Natural killer cell (primary cell): ENCODE measurements around the gene CDH5. TPM values are rescaled to one million over a fixed set of nuclear protein-coding genes. Genes with fewer than 3 reads are reported as not detected.

Source experiments
- ATAC-seq, 3 donors: fragments of 150-1000 bp in 2 of 3; fragments of 200-7000 bp in 1 of 3; cut with Tn5 transposase; 1 replicate in 1 of 3; 2 replicates in 2 of 3; pipeline ENCODE4 v1.10.0; 2021; ENCODE audit warnings: mild to moderate bottlenecking in 2 of 3, moderate library complexity in 2 of 3
- DNase-seq, 2 donors: peaks; one replicate each; pipeline versions ENCODE4 v3.0.0 to v3.0.0-alpha.2; 2013 to 2021; ENCODE audit warnings: mixed read lengths in 1 of 2
- H3K27ac ChIP-seq: one replicate; pipeline ENCODE4 v1.5.1; 2013; ENCODE audit warnings: mild to moderate bottlenecking, low read length
- H3K27me3 ChIP-seq: one replicate; pipeline ENCODE4 v1.6.1; 2013; ENCODE audit warnings: low read length; ENCODE audit not compliant: control insufficient read depth, insufficient read depth
- H3K36me3 ChIP-seq: one replicate; pipeline ENCODE4 v1.6.1; 2013; ENCODE audit warnings: low read length; ENCODE audit not compliant: control insufficient read depth, insufficient read depth
- H3K4me1 ChIP-seq: one replicate; pipeline ENCODE4 v1.6.1; 2013; ENCODE audit warnings: low read length; ENCODE audit not compliant: control insufficient read depth, insufficient read depth
- H3K4me3 ChIP-seq: one replicate; pipeline ENCODE4 v1.5.1; 2013; ENCODE audit warnings: low read length
- H3K9me3 ChIP-seq: one replicate; pipeline ENCODE4 v1.6.1; 2013; ENCODE audit warnings: low read length; ENCODE audit not compliant: control insufficient read depth, insufficient read depth
- H3K27ac Mint-ChIP-seq, 2 donors: one replicate each; pipeline ENCODE4 v1.8.0; 2022; ENCODE audit warnings: mild to moderate bottlenecking in 2 of 2, mixed read lengths in 2 of 2, moderate library complexity in 1 of 2
- H3K27me3 Mint-ChIP-seq, 2 donors: one replicate each; pipeline ENCODE4 v1.8.0; 2022; ENCODE audit warnings: low read depth in 2 of 2, mixed read lengths in 2 of 2
- H3K36me3 Mint-ChIP-seq: one replicate; pipeline ENCODE4 v1.8.0; 2022; ENCODE audit warnings: mixed read lengths
- H3K4me1 Mint-ChIP-seq, 2 donors: one replicate each; pipeline ENCODE4 v1.8.0; 2022; ENCODE audit warnings: mixed read lengths in 2 of 2
- H3K4me3 Mint-ChIP-seq: one replicate; pipeline ENCODE4 v1.8.0; 2022; ENCODE audit warnings: mild to moderate bottlenecking, moderate library complexity, mixed read lengths
- H3K9me3 Mint-ChIP-seq, 2 donors: one replicate each; pipeline ENCODE4 v1.8.0; 2022; ENCODE audit warnings: mixed read lengths in 2 of 2
- WGBS: methylation state at CpG from one replicate; pipeline ENCODE4 v1.1.7; 2013; ENCODE audit warnings: missing lambda C conversion rate; ENCODE audit not compliant: insufficient coverage; 5-methylcytosine and 5-hydroxymethylcytosine counted together
- intact Hi-C: fragments of 100-400 bp; cut with micrococcal nuclease; formaldehyde crosslinking; loops from one replicate; pipeline ENCODE4 v1.14.2; 2022
- total RNA-seq, 4 donors: library from RNA; stranded (reverse); fragments of 120-200 nt in 1 of 4; gene quantifications; one replicate each; pipeline versions ENCODE4 v1.2.3 to v1.2.4, GENCODE V29; 2013 to 2022
- TF ChIP-seq, protein P1 (sequence below): fragments of 200-600 bp; IDR thresholded peaks from one replicate; pipeline ENCODE4 v1.8.0; 2022; ENCODE audit warnings: antibody characterized with exemption

CDH5 gene
- total RNA-seq, 3 donors from 2014 or later (not counting 1 experiment from before 2014, with no cell fraction given): not detected

GRCh38 chr16:66443269-66443652 is 76.8 kb downstream of the CDH5 start:
- Histone ChIP-seq H3K4me3 (no peak overlapping the region), H3K4me1 (no peaks in the 10 kb centered on the region), H3K27me3 (no peaks in the 10 kb centered on the region), H3K9me3 (no peaks in the 10 kb centered on the region), H3K27ac (no peak overlapping the region), H3K36me3 (no peaks in the 10 kb centered on the region)
- Mint-ChIP-seq H3K36me3 (no peaks in the 10 kb centered on the region), H3K27ac (no peak overlapping the region), H3K4me3 (no peak overlapping the region), H3K4me1 (no peaks in the 10 kb centered on the region), H3K27me3 (peaks cover 21 to 33% of the 10 kb centered on the region in 2 donors), H3K9me3 (no peaks in the 10 kb centered on the region)
- WGBS: 91% methylated on average over 3 of the region's 3 CpGs
- TF ChIP-seq, protein P1, sequence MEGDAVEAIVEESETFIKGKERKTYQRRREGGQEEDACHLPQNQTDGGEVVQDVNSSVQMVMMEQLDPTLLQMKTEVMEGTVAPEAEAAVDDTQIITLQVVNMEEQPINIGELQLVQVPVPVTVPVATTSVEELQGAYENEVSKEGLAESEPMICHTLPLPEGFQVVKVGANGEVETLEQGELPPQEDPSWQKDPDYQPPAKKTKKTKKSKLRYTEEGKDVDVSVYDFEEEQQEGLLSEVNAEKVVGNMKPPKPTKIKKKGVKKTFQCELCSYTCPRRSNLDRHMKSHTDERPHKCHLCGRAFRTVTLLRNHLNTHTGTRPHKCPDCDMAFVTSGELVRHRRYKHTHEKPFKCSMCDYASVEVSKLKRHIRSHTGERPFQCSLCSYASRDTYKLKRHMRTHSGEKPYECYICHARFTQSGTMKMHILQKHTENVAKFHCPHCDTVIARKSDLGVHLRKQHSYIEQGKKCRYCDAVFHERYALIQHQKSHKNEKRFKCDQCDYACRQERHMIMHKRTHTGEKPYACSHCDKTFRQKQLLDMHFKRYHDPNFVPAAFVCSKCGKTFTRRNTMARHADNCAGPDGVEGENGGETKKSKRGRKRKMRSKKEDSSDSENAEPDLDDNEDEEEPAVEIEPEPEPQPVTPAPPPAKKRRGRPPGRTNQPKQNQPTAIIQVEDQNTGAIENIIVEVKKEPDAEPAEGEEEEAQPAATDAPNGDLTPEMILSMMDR: no peak
- intact Hi-C loops: no loop called here
- no peak for DNase-seq
- no peak for ATAC-seq

DNA sequence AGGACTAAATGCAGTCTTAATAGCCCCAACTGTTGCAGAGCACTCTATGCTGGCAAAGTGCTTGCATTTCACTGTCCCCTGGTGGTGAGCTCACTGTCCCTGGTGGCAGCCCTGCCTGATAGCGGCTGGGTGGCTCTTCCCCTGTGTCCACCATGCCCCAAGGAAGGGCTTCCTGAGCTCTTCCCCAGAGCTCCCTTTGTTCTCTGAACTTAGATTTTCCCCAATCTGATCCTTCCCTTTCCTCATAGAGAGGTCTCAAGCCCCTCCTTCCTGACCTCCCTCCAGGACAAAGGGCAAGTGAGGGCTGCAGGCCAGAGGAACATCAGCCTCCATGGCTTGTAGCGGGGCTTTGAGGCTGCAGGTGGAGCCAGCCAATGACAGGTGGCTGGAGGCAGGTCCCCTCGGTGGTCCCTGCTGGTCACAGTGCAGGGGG is 77.6 kb downstream of the CDH5 start:
- H3K9me3 ChIP-seq: no peaks in the 10 kb centered on the region
- no peak for DNase-seq
- H3K4me3 ChIP-seq: no peak overlapping the region
- H3K27ac Mint-ChIP-seq: no peak overlapping the region
- no peak for ATAC-seq
- no peak overlapping the region for H3K27ac ChIP-seq
- WGBS: 61% methylated on average over 3 of the region's 3 CpGs
- TF ChIP-seq, protein P1: no peak
- no peaks in the 10 kb centered on the region for H3K36me3 Mint-ChIP-seq
- intact Hi-C loops: no loop called here
- no peaks in the 10 kb centered on the region for H3K9me3 Mint-ChIP-seq
- peaks cover 21 to 26% of the 10 kb centered on the region in 2 donors for H3K27me3 Mint-ChIP-seq
- H3K4me3 Mint-ChIP-seq: no peak overlapping the region
- no peaks in the 10 kb centered on the region for H3K27me3 ChIP-seq
- no peaks in the 10 kb centered on the region for H3K4me1 ChIP-seq
- no peaks in the 10 kb centered on the region for H3K36me3 ChIP-seq
- H3K4me1 Mint-ChIP-seq: no peaks in the 10 kb centered on the region

GRCh38 chr16:66446737-66447136 is 80.2 kb downstream of the CDH5 start:
- ATAC-seq (no peak), DNase-seq (no peak)
- H3K27ac ChIP-seq: no peak overlapping the region
- intact Hi-C loops: no loop called here
- Mint-ChIP-seq H3K27ac (no peak overlapping the region), H3K4me3 (no peak overlapping the region), H3K27me3 (peaks cover 13 to 16% of the 10 kb centered on the region in 2 donors), H3K4me1 (no peaks in the 10 kb centered on the region), H3K9me3 (no peaks in the 10 kb centered on the region), H3K36me3 (no peaks in the 10 kb centered on the region)
- no peaks in the 10 kb centered on the region for H3K9me3 ChIP-seq
- H3K36me3 ChIP-seq: no peaks in the 10 kb centered on the region
- TF ChIP-seq, protein P1: no peak
- no peaks in the 10 kb centered on the region for H3K4me1 ChIP-seq
- H3K27me3 ChIP-seq: no peaks in the 10 kb centered on the region
- H3K4me3 ChIP-seq: no peak overlapping the region
- 83% methylated on average over 1 of the region's 1 CpG for WGBS

DNA sequence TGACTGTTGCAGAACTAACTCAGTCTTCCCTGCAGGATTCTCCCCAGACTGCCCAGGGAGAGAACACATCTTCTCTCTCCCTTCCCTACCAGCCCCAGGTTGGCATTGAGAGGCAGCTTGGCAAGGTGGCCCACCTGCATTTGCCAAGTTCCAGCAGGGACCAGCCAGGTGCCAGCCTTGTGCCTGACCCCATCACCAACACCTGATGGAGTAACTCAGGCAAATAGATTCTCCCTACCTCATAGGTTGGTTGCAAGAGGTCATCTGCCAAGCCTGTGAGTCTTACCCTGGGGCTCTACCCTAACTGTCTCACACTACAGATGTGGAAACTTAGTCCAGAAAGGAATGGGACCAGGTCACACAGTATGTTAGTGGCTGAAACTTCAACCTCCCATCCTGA is 81.0 kb downstream of the CDH5 start:
- H3K9me3 ChIP-seq: no peaks in the 10 kb centered on the region
- Mint-ChIP-seq H3K27me3 (peaks cover 13 to 16% of the 10 kb centered on the region in 2 donors), H3K4me1 (no peaks in the 10 kb centered on the region), H3K9me3 (no peaks in the 10 kb centered on the region), H3K4me3 (no peak overlapping the region), H3K27ac (no peak overlapping the region), H3K36me3 (no peaks in the 10 kb centered on the region)
- DNase-seq: no peak
- H3K27ac ChIP-seq: no peak overlapping the region
- intact Hi-C loops: no loop called here
- TF ChIP-seq, protein P1: no peak
- H3K36me3 ChIP-seq: no peaks in the 10 kb centered on the region
- H3K4me1 ChIP-seq: no peaks in the 10 kb centered on the region
- H3K27me3 ChIP-seq: no peaks in the 10 kb centered on the region
- ATAC-seq: no peak
- no peak overlapping the region for H3K4me3 ChIP-seq
